Breast epithelium (tissue), 3 donors: Measurements from ENCODE around the gene CTTN.

ENCODE experiments used
- CTCF ChIP-seq, 3 donors: fragments of 450-650 bp; IDR thresholded peaks; one replicate each; pipeline ENCODE4 v1.5.1; 2016 to 2017; ENCODE audit warnings: antibody characterized with exemption in 3 of 3, mild to moderate bottlenecking in 3 of 3, moderate library complexity in 3 of 3
- POLR2A ChIP-seq: fragments of 450-650 bp; IDR thresholded peaks from one replicate; pipeline ENCODE4 v1.6.1; 2016; ENCODE audit warnings: antibody characterized with exemption, mild to moderate bottlenecking, moderate library complexity
- POLR2AphosphoS5 ChIP-seq, 3 donors: sonication (generic); formaldehyde crosslinking; IDR thresholded peaks; one replicate each; pipeline ENCODE4 v1.6.1; 2017; ENCODE audit warnings: antibody characterized with exemption in 3 of 3

GRCh38 chr11:70482529-70482917, 84.2 kb downstream of the CTTN start:
- TF ChIP-seq POLR2AphosphoS5 (IDR thresholded peaks at IDR 0.05) (no peak), CTCF (IDR thresholded peaks at IDR 0.05) (no peak), POLR2A (no peak)
